Fibroblast of lung (primary cell): ENCODE data around the gene HAUS7. TPM values are rescaled to one million over a fixed set of nuclear protein-coding genes. Genes with fewer than 3 reads are reported as not detected.

Source experiments
- DNase-seq, 2 donors: peaks; one replicate each; pipeline versions ENCODE4 v3.0.0 to v3.0.0-alpha.2; 2010; ENCODE audit warnings: low read depth in 2 of 2
- H2AFZ ChIP-seq: 2 replicates; pipeline ENCODE4 v1.5.1; 2012; ENCODE audit warnings: low read length, control low read depth, inconsistent platforms
- H3K27ac ChIP-seq: 2 replicates; pipeline ENCODE4 v1.5.1; 2011; ENCODE audit warnings: low read length, control low read depth; ENCODE audit not compliant: insufficient read depth
- H3K27me3 ChIP-seq: 2 replicates; pipeline ENCODE4 v1.5.1; 2011; ENCODE audit warnings: mild to moderate bottlenecking, low read length; ENCODE audit not compliant: control insufficient read depth, insufficient read depth
- H3K36me3 ChIP-seq: 2 replicates; pipeline ENCODE4 v1.5.1; 2011; ENCODE audit warnings: low read length; ENCODE audit not compliant: control insufficient read depth, insufficient read depth
- H3K4me1 ChIP-seq: 2 replicates; pipeline ENCODE4 v1.5.1; 2011; ENCODE audit warnings: low read length; ENCODE audit not compliant: control insufficient read depth, insufficient read depth; ENCODE audit errors: extremely low read depth
- H3K4me2 ChIP-seq: 2 replicates; pipeline ENCODE4 v1.5.1; 2011; ENCODE audit warnings: low read length, control low read depth; ENCODE audit not compliant: insufficient read depth; ENCODE audit errors: extremely low read depth
- H3K4me3 ChIP-seq, 4 experiments: fragments of 200-600 bp in 1 of 4; sonication (generic) in 1 of 4; replicated peaks in 1 of 4; 2 replicates each; pipeline ENCODE4 v1.5.1; 2011 to 2016; ENCODE audit warnings: low read length in 4 of 4, low read depth in 3 of 4, mild to moderate bottlenecking in 3 of 4, control low read depth in 2 of 4, inconsistent platforms in 1 of 4, mixed read lengths in 1 of 4; ENCODE audit not compliant: insufficient read depth in 1 of 4; ENCODE audit errors: control extremely low read depth in 1 of 4
- H3K79me2 ChIP-seq: 2 replicates; pipeline ENCODE4 v1.5.1; 2012; ENCODE audit warnings: mild to moderate bottlenecking, low read length, inconsistent platforms; ENCODE audit not compliant: control insufficient read depth, insufficient read depth
- H3K9ac ChIP-seq: 2 replicates; pipeline ENCODE4 v1.5.1; 2011; ENCODE audit warnings: mild to moderate bottlenecking, low read length, control low read depth; ENCODE audit not compliant: insufficient read depth
- H3K9me3 ChIP-seq: 2 replicates; pipeline ENCODE4 v1.5.1; 2012; ENCODE audit warnings: low read depth, low read length; ENCODE audit not compliant: control insufficient read depth, insufficient read depth
- H4K20me1 ChIP-seq: 2 replicates; pipeline ENCODE4 v1.5.1; 2011; ENCODE audit warnings: low read length; ENCODE audit not compliant: control insufficient read depth, insufficient read depth; ENCODE audit errors: extremely low read depth
- CTCF ChIP-seq, 2 donors: IDR thresholded peaks in 1 of 2; conservative IDR thresholded peaks in 1 of 2; 1 replicate in 1 of 2; 2 replicates in 1 of 2; pipeline ENCODE4 v1.5.1; 2011 to 2012; ENCODE audit warnings: low read length in 2 of 2, control low read depth in 1 of 2, inconsistent platforms in 1 of 2, low read depth in 1 of 2, mild to moderate bottlenecking in 1 of 2
- EZH2 ChIP-seq: IDR thresholded peaks from 2 replicates; pipeline ENCODE4 v1.5.1; 2012; ENCODE audit warnings: low read length, control low read depth, mild to moderate bottlenecking; ENCODE audit errors: missing control alignments
- polyA plus RNA-seq, 2 donors: library from polyadenylated mRNA; depleted of rRNA in 1 of 2; stranded (reverse) in 1 of 2; unstranded in 1 of 2; fragments of >200 nt; gene quantifications; 2 replicates each; pipeline ENCODE4 v1.2.1, GENCODE V29; 2011 to 2012; ENCODE audit warnings: missing spikeins in 1 of 2
- total RNA-seq: library from RNA; depleted of rRNA; stranded (reverse); fragments of >200 nt; gene quantifications from 2 replicates; pipeline ENCODE4 v1.2.1, GENCODE V29; 2014

The HAUS7 gene
- total and polyA plus RNA-seq, 2 donors (not counting 1 experiment from before 2014, with no cell fraction given) = 7.3 to 10.4 TPM

- Histone ChIP-seq H4K20me1 (no peaks in the 10 kb centered on the region), H3K27me3 (no peaks in the 10 kb centered on the region), H3K79me2 (no peaks in the 10 kb centered on the region), H3K4me2 (no peak overlapping the region), H3K4me3 (no peak overlapping the region), H3K9me3 (no peaks in the 10 kb centered on the region), H3K36me3 (no peaks in the 10 kb centered on the region), H3K27ac (no peak overlapping the region), H3K4me1 (no peaks in the 10 kb centered on the region), H3K9ac (no peak overlapping the region), H2AFZ (no peak overlapping the region)
- TF ChIP-seq EZH2 (no peak), CTCF (conservative IDR thresholded peaks at IDR 0.05 in 1 of 2, IDR thresholded peaks at IDR 0.05 in 1 of 2; ENCODE audit: low read depth in 1 of 2, low read length in 2 of 2) (no peak)
- DNase-seq = no peak
Observed at GRCh38 chrX:153443476-153444332, 26.7 kb downstream of the HAUS7 start.

GRCh38 chrX:153442463-153442862 is 27.9 kb downstream of the HAUS7 start:
- Histone ChIP-seq H4K20me1 (no peaks in the 10 kb centered on the region), H2AFZ (no peak overlapping the region), H3K4me1 (no peaks in the 10 kb centered on the region), H3K27me3 (no peaks in the 10 kb centered on the region), H3K9me3 (no peaks in the 10 kb centered on the region), H3K4me3 (no peak overlapping the region), H3K36me3 (no peaks in the 10 kb centered on the region), H3K9ac (no peak overlapping the region), H3K27ac (no peak overlapping the region), H3K4me2 (no peak overlapping the region), H3K79me2 (no peaks in the 10 kb centered on the region)
- TF ChIP-seq CTCF (conservative IDR thresholded peaks at IDR 0.05 in 1 of 2, IDR thresholded peaks at IDR 0.05 in 1 of 2; ENCODE audit: low read depth in 1 of 2, low read length in 2 of 2) = no peak
- no peak for TF ChIP-seq EZH2
- no peak for DNase-seq

- DNase-seq = no peak
Observed at GRCh38 chrX:153441981-153442380, 28.4 kb downstream of the HAUS7 start.

More at GRCh38 chrX:153441981-153442380, 28.4 kb downstream of the HAUS7 start:
- H3K27me3 ChIP-seq = no peaks in the 10 kb centered on the region
- no peak overlapping the region for H2AFZ ChIP-seq
- TF ChIP-seq CTCF (conservative IDR thresholded peaks at IDR 0.05 in 1 of 2, IDR thresholded peaks at IDR 0.05 in 1 of 2; ENCODE audit: low read depth in 1 of 2, low read length in 2 of 2) (no peak), EZH2 (no peak)
- no peaks in the 10 kb centered on the region for H4K20me1 ChIP-seq
- H3K4me3 ChIP-seq = no peak overlapping the region
- H3K4me2 ChIP-seq = no peak overlapping the region
- no peak overlapping the region for H3K9ac ChIP-seq
- H3K79me2 ChIP-seq = no peaks in the 10 kb centered on the region
- H3K4me1 ChIP-seq = no peaks in the 10 kb centered on the region
- no peaks in the 10 kb centered on the region for H3K36me3 ChIP-seq
- no peaks in the 10 kb centered on the region for H3K9me3 ChIP-seq
- H3K27ac ChIP-seq = no peak overlapping the region
